Esophagus (tissue), 2 donors: ENCODE data around the gene ECPAS. TPM values are rescaled to one million over a fixed set of nuclear protein-coding genes. Genes with fewer than 3 reads are reported as not detected.

Source experiments
- H3K27ac ChIP-seq, 2 donors: one replicate each; pipeline ENCODE4 v1.5.1; 2013; ENCODE audit warnings: low read depth in 2 of 2, mild to moderate bottlenecking in 2 of 2, inconsistent platforms in 1 of 2, low read length in 1 of 2, moderate library complexity in 1 of 2
- H3K27me3 ChIP-seq, 2 donors: one replicate each; pipeline ENCODE4 v1.6.1; 2013; ENCODE audit warnings: low read length in 2 of 2, control low read depth in 1 of 2, mild to moderate bottlenecking in 1 of 2; ENCODE audit not compliant: insufficient read depth in 2 of 2, control insufficient read depth in 1 of 2
- H3K36me3 ChIP-seq, 2 donors: one replicate each; pipeline ENCODE4 v1.6.1; 2013; ENCODE audit warnings: low read length in 1 of 2; ENCODE audit not compliant: control insufficient read depth in 2 of 2, insufficient read depth in 2 of 2
- H3K4me1 ChIP-seq, 2 donors: one replicate each; pipeline ENCODE4 v1.6.1; 2013; ENCODE audit warnings: low read length in 1 of 2; ENCODE audit not compliant: control insufficient read depth in 2 of 2, insufficient read depth in 2 of 2
- H3K4me3 ChIP-seq, 2 donors: one replicate each; pipeline ENCODE4 v1.5.1; 2013; ENCODE audit warnings: low read length in 2 of 2, mild to moderate bottlenecking in 2 of 2, low read depth in 1 of 2, moderate library complexity in 1 of 2
- H3K9me3 ChIP-seq, 2 donors: one replicate each; pipeline ENCODE4 v1.6.1; 2013; ENCODE audit warnings: mild to moderate bottlenecking in 2 of 2, low read depth in 1 of 2, low read length in 1 of 2, moderate library complexity in 1 of 2; ENCODE audit not compliant: control insufficient read depth in 2 of 2, insufficient read depth in 1 of 2
- WGBS, 2 donors: extraction: QIAGEN DNeasy Blood & Tissue Kit; methylation state at CpG; one replicate each; pipeline ENCODE4 v1.1.7; 2013; 5-methylcytosine and 5-hydroxymethylcytosine counted together
- polyA plus RNA-seq, 2 donors: library from polyadenylated mRNA; stranded (reverse); fragments of 200-250 nt; gene quantifications; one replicate each; pipeline ENCODE4 v1.2.3, GENCODE V29; 2013
- donor health status: healthy with polysubstance abuse.
- donor health status: Bipolar disorder and iron deficiency.

ECPAS gene, protein sequence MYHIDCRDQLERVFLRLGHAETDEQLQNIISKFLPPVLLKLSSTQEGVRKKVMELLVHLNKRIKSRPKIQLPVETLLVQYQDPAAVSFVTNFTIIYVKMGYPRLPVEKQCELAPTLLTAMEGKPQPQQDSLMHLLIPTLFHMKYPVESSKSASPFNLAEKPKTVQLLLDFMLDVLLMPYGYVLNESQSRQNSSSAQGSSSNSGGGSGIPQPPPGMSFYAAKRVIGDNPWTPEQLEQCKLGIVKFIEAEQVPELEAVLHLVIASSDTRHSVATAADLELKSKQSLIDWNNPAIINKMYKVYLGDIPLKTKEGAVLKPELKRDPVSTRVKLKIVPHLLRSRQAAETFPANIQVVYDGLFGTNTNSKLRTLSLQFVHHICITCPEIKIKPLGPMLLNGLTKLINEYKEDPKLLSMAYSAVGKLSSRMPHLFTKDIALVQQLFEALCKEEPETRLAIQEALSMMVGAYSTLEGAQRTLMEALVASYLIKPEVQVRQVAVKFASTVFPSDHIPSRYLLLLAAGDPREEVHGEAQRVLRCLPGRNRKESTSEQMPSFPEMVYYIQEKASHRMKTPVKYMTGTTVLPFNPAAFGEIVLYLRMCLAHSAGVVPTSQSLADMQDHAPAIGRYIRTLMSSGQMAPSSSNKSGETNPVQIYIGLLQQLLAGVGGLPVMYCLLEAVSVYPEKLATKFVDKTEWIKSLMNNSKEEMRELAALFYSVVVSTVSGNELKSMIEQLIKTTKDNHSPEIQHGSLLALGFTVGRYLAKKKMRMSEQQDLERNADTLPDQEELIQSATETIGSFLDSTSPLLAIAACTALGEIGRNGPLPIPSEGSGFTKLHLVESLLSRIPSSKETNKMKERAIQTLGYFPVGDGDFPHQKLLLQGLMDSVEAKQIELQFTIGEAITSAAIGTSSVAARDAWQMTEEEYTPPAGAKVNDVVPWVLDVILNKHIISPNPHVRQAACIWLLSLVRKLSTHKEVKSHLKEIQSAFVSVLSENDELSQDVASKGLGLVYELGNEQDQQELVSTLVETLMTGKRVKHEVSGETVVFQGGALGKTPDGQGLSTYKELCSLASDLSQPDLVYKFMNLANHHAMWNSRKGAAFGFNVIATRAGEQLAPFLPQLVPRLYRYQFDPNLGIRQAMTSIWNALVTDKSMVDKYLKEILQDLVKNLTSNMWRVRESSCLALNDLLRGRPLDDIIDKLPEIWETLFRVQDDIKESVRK (N-terminal part only)
- polyA plus RNA-seq, result 10 to 100 TPM; 12.7 to 15.7 TPM

DNA sequence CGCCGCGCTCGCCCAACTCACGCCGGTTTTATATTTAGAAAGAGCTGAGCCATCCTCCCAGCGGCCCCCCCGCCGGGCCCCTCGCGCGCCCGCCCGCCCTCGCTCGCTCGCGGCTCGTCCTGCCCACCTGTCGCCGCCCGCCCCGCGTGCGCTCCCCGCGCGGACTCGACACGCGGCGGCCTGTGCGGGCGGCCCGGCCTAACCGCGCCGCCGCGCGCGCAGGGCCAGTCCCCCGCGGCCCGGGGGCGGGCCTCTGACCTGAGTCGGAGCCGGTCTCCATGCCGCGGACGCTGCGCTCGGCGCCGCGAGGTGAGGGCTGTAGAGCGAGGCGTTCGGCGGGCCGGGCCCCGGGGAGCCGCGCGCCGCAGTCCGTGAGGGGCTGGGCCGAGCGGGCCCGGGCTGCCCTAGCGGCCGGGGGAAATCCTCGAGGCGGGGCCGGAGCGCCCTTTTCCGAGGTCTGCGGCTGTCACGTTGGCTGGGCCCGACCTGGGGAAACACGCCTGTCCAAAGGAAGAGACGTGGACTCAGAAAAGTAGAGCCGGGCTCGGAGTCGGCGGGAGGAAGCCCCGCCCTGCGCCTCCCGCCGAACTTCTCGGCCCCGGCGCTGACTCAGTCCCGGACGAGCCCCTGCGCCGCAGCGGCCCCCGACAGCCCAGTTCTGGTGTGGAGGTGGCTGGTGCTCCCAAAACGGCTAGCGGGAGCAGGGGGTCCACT is at the start of gene ECPAS:
ECPAS (minus strand) TSS at position 526 of the 714 bp plus-strand sequence. CDS start 11,465 bp downstream, outside the sequence.
- Histone ChIP-seq H3K27me3 (no peaks in the 10 kb centered on the region), H3K4me1 (no peaks in the 10 kb centered on the region), H3K36me3 (no peaks in the 10 kb centered on the region), H3K27ac (peak within 1 kb of the TSS; percentile 97 to 99), H3K9me3 (no peaks in the 10 kb centered on the region), H3K4me3 (peak within 1 kb of the TSS; percentile 80 to 92)
- WGBS, 2 donors, result 1% methylated on average over 97 to 101 of the region's 101 CpGs

DNA sequence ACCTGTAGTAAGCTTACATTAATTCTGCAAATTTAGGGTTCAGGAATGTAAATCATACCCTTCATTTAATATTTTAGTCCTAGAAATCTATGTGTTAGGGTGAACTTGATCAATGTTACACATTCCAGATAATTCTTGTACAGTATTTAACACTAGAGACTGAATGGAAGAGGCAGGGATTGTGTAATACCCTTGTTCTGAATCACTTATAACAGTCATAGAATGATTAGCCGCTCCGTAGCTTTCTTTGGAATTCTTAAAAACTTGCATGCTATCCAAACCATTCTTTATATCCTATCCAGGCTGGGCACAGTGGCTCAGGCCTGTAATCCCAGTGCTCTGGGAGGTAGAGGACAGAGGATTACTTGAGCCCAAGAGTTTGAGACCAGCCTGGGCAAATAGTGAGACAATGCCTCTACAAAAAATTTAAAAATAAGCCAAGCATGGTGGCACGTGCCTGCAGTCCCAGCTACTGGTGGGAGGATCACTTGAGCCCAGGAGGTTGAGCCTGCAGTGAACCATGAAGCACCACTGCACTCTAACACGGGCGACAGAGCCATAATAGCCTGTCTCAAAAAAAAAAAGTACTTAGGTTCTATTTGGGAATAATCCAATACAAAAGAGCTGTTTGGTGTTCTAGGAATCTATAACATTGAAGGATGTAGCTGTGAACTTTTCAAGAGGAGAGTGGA is 49.1 kb upstream of the ECPAS start:
- H3K9me3 ChIP-seq, result peaks cover 6 to 16% of the 10 kb centered on the region in 2 donors
- WGBS, 2 donors, result 84 to 88% methylated on average over 5 of the region's 5 CpGs
- no peak overlapping the region for H3K4me3 ChIP-seq
- H3K27ac ChIP-seq, result no peak overlapping the region
- H3K27me3 ChIP-seq, result no peaks in the 10 kb centered on the region
- no peaks in the 10 kb centered on the region for H3K4me1 ChIP-seq
- H3K36me3 ChIP-seq, result peaks cover 0 to 3% of the 10 kb centered on the region in 2 donors

DNA sequence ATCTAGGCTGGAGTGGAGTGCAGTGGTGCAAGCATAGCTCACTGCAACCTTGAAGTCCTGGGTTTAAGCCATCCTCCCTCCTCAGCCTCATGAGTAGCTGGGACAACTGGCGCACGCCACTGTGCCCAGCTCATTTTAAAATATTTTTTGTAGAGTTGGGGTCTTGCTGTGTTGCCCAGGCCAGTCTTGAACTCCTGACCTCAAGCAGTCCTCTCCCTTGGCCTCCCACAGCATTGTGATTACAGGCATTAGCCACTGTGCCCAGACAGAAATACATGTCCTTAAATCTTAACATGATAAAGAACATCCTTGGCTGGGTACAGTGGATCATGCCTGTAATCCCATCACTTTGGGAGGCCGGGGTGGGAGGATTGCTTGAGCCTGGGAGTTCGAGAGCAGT is 47.5 kb upstream of the ECPAS start:
- WGBS, 2 donors, result 90 to 97% methylated on average over 4 of the region's 4 CpGs
- no peaks in the 10 kb centered on the region for H3K36me3 ChIP-seq
- no peaks in the 10 kb centered on the region for H3K4me1 ChIP-seq
- H3K9me3 ChIP-seq, result peaks cover 0 to 8% of the 10 kb centered on the region in 2 donors
- H3K4me3 ChIP-seq, result no peak overlapping the region
- H3K27me3 ChIP-seq, result no peaks in the 10 kb centered on the region
- H3K27ac ChIP-seq, result no peak overlapping the region

DNA sequence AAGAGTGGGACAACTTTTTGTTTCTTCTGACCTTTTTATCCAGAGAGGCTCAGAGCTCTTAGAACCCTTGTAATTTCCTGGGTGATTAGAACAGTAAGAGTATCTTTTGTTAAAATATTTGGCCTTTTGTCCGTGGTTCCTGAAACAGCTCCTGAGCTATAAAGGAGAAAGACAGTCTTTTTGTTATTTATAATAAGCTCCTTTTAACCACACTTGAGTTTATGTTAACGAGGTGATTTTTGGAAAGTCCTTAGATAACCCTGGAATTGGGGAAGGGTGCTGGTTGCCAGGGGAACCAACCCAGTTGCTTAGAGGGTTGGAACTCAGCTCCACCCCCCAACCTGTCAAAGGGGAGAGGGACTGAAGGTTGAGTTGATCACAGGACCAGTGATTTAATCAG is 45.6 kb upstream of the ECPAS start:
- H3K27me3 ChIP-seq, result no peaks in the 10 kb centered on the region
- no peaks in the 10 kb centered on the region for H3K36me3 ChIP-seq
- H3K4me3 ChIP-seq, result no peak overlapping the region
- H3K4me1 ChIP-seq, result peaks cover 3 to 5% of the 10 kb centered on the region in 2 donors
- peaks cover 0 to 4% of the 10 kb centered on the region in 2 donors for H3K9me3 ChIP-seq
- no peak overlapping the region for H3K27ac ChIP-seq
- 35 to 47% methylated on average over 2 of the region's 2 CpGs for WGBS, 2 donors

DNA sequence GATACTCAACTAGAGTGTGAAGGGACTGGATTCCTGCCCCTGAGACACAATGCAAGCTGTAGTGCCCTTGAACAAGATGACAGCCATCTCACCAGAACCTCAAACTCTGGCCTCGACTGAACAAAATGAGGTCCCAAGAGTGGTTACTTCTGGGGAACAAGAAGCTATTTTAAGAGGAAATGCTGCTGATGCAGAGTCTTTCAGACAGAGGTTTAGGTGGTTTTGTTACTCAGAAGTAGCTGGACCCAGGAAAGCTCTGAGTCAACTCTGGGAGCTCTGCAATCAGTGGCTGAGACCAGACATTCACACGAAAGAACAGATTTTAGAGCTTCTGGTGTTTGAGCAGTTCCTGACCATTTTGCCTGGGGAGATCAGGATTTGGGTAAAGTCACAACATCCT is 43.2 kb upstream of the ECPAS start:
- H3K4me1 ChIP-seq, result peaks cover 3 to 5% of the 10 kb centered on the region in 2 donors
- no peak overlapping the region for H3K27ac ChIP-seq
- H3K27me3 ChIP-seq, result no peaks in the 10 kb centered on the region
- H3K36me3 ChIP-seq, result no peaks in the 10 kb centered on the region
- no peak overlapping the region for H3K4me3 ChIP-seq
- peaks cover 0 to 4% of the 10 kb centered on the region in 2 donors for H3K9me3 ChIP-seq
- WGBS, 2 donors, result 91 to 95% methylated on average over 2 of the region's 2 CpGs

DNA sequence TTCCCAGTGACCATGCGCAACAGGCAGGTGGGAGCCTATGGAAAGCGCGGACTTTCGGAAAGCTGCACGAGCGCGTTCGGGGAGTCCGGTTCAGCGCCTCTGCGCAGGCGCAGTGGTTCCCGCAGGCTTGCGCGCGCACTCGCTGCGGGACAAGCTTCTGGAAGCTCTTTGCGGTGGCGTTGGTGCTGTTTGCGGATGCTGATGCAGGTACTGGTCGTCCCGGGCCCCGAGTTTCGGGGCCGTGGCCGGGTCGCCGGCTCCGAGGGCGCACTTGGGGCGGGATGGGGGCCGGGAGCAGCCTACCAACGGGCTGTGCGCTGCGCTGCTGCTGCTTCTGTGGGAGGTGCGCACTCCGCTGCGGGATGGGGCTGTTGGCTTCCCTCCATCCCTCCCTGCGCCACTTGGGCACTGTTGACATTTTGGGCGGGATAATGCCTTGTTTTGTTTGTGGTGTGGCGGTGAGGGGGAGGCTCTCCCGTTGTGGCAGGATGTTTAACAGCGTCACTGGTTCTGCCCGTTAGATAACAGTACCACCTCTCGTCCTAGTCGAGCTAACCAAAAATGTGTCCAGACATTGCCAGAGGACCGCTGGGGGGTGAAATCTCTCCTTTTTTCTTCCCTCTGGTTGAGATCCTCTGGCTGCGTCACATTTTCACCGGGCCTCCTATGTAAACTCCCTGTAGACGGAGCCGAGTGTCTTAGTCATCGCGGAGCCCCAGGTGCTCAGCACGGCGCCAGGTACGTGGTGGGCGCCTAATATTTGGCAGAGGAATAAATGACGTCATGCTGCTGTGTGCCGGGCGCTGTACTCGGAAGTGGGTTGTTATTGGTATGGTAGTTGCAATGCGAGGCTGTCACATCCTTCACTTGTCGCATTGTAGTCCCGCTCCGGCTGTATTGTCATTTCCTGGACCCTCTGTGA is 41.1 kb upstream of the ECPAS start, which contains the start of gene ZNF483:
ZNF483 (plus strand) TSS at position 124 of the 922 bp plus-strand sequence. CDS start 2,217 bp downstream, outside the sequence.
- H3K36me3 ChIP-seq, result no peaks in the 10 kb centered on the region
- no peaks in the 10 kb centered on the region for H3K27me3 ChIP-seq
- no peaks in the 10 kb centered on the region for H3K9me3 ChIP-seq
- peak within 1 kb of the TSS in 1 of 2 donors; percentile 27 for H3K27ac ChIP-seq
- WGBS, 2 donors, result 1 to 2% methylated on average over 55 to 66 of the region's 66 CpGs
- peaks cover 3 to 5% of the 10 kb centered on the region in 2 donors for H3K4me1 ChIP-seq
- H3K4me3 ChIP-seq, result peak within 1 kb of the TSS; percentile 55 to 60

DNA sequence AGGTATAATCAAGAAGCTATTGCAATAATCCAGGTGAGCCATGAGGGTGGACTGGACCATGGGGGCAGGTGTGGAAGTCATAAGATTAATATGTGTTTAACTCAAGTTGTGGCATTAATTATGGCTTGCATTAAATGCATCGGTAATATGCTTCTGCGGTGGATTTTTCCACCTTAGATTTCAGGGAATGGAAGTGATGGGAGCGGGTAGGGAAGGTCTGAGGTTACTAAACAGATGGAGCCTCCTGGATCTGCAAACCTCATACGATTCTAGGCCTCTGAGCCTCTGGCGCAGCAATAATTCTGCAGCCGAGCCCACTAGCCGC is 40.5 kb upstream of the ECPAS start:
- Histone ChIP-seq H3K9me3 (no peaks in the 10 kb centered on the region), H3K4me1 (peaks cover 3 to 5% of the 10 kb centered on the region in 2 donors), H3K27ac (no peak overlapping the region), H3K27me3 (no peaks in the 10 kb centered on the region), H3K4me3 (peak overlapping the region; percentile 55 to 60), H3K36me3 (no peaks in the 10 kb centered on the region)
- 27% methylated on average over 7 of the region's 7 CpGs for WGBS, 2 donors

DNA sequence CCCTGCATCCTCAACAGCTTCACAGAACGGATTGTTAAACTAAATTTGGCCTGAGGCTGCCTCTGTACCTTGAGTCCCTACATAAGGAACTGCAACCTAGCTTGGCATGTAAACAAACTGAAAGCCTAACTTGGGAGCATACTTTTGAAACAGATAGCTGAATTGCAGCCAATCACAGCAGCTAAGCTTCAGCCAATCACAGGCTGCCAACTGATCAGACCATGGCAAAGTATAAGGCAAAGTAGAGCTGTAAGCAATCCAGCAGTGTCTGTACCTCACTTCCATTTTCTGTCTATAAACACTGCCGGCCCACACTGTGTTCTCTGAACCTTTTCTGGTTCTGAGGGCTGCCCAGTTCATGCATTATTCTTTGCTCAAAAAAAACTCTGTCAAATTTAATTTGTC is 31.9 kb upstream of the ECPAS start:
- Histone ChIP-seq H3K4me3 (no peak overlapping the region), H3K9me3 (no peaks in the 10 kb centered on the region), H3K27me3 (no peaks in the 10 kb centered on the region), H3K36me3 (no peaks in the 10 kb centered on the region), H3K4me1 (no peaks in the 10 kb centered on the region), H3K27ac (no peak overlapping the region)
- WGBS, 2 donors, result 56 to 71% methylated on average over 2 of the region's 2 CpGs
